NCI-H2227 treated with DMSO at 0.1 percent for 48 hours (cell line): ENCODE results near the gene FAAP20.

ENCODE experiments used
- DNase-seq: peaks from one replicate; lab custom pipeline; 2025; lab: John Stamatoyannopoulos, UW

The FAAP20 gene

GRCh38 chr1:2229911-2230731 is 35.5 kb upstream of the FAAP20 start:
- no peak for DNase-seq

- peak; percentile 25 for DNase-seq
These were observed 34.7 kb upstream of the FAAP20 start for GRCh38 chr1:2229037-2229864.

GRCh38 chr1:2228694-2229036 is 34.1 kb upstream of the FAAP20 start:
- no peak for DNase-seq

GRCh38 chr1:2228157-2228594 is 33.6 kb upstream of the FAAP20 start, which contains the start of gene SKI:
TSS of gene SKI (plus strand) at chr1:2228319. CDS start at chr1:2228767, 448 bp downstream.
- no peak for DNase-seq

- peak; percentile 96 for DNase-seq
These were observed 33.0 kb upstream of the FAAP20 start for GRCh38 chr1:2227346-2228156.

GRCh38 chr1:2226525-2227345 is 32.2 kb upstream of the FAAP20 start:
- no peak for DNase-seq

- DNase-seq = no peak
These were observed 30.3 kb upstream of the FAAP20 start for GRCh38 chr1:2224631-2225428.

- DNase-seq = no peak
These were observed 29.6 kb upstream of the FAAP20 start for GRCh38 chr1:2224170-2224584.

GRCh38 chr1:2221271-2221670 is 26.7 kb upstream of the FAAP20 start:
- DNase-seq = no peak

- DNase-seq = no peak
These were observed 22.1 kb upstream of the FAAP20 start for GRCh38 chr1:2216767-2217058.

- no peak for DNase-seq
These were observed 21.6 kb upstream of the FAAP20 start for GRCh38 chr1:2215909-2216766.

GRCh38 chr1:2215329-2215728 is 20.8 kb upstream of the FAAP20 start:
- no peak for DNase-seq

- no peak for DNase-seq
These were observed 20.1 kb upstream of the FAAP20 start for GRCh38 chr1:2214541-2215241.

GRCh38 chr1:2213576-2214505 is 19.3 kb upstream of the FAAP20 start:
- DNase-seq = no peak

GRCh38 chr1:2212532-2213491 is 18.2 kb upstream of the FAAP20 start:
- DNase-seq = peak; percentile 84

- no peak for DNase-seq
These were observed 17.6 kb upstream of the FAAP20 start for GRCh38 chr1:2212274-2212531.

- DNase-seq = no peak
These were observed 16.2 kb upstream of the FAAP20 start for GRCh38 chr1:2210786-2211185.
